ENCODE data around the gene FARS2. TPM values are rescaled to one million over a fixed set of nuclear protein-coding genes. Genes with fewer than 3 reads are reported as not detected.

The FARS2 gene
- total RNA-seq, 1 experiment from 2014 or later: 13.8 TPM

DNA sequence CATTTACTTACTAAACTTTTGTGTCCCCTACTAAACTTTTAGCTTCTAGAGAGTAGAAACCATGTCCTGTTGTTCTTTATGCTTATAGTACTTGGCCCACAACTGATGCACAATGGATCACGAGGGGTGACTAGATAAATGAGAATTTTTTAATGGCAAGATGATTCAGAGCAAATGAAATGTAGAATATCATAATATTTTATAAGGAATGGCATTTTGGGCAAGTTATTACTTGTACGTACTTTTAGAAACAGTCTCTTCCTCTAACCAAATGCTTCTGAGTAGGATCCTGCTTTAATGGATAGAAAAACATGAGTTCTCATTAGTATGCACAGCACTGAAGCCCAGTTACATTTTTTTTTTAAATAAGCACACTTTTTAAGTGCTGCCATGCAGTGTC is 409.1 kb downstream of the FARS2 start:
- H3K4me2 ChIP-seq (ENCODE audit: low read length): no peak overlapping the region
- TF ChIP-seq SIN3A (IDR thresholded peaks at IDR 0.05; ENCODE audit: low read depth): no peak
- TF ChIP-seq ZFX (IDR thresholded peaks at IDR 0.05): no peak
- TF ChIP-seq, protein P1, sequence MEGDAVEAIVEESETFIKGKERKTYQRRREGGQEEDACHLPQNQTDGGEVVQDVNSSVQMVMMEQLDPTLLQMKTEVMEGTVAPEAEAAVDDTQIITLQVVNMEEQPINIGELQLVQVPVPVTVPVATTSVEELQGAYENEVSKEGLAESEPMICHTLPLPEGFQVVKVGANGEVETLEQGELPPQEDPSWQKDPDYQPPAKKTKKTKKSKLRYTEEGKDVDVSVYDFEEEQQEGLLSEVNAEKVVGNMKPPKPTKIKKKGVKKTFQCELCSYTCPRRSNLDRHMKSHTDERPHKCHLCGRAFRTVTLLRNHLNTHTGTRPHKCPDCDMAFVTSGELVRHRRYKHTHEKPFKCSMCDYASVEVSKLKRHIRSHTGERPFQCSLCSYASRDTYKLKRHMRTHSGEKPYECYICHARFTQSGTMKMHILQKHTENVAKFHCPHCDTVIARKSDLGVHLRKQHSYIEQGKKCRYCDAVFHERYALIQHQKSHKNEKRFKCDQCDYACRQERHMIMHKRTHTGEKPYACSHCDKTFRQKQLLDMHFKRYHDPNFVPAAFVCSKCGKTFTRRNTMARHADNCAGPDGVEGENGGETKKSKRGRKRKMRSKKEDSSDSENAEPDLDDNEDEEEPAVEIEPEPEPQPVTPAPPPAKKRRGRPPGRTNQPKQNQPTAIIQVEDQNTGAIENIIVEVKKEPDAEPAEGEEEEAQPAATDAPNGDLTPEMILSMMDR (IDR thresholded peaks at IDR 0.05 in 2 of 3, conservative IDR thresholded peaks at IDR 0.05 in 1 of 3; ENCODE audit: borderline replicate concordance in 1 of 3, insufficient read depth in 1 of 3, low read depth in 2 of 3, low read length in 2 of 3): no peak
- no peak for TF ChIP-seq ELF1 (IDR thresholded peaks at IDR 0.05; ENCODE audit: borderline replicate concordance, low read depth)
- no peak for TF ChIP-seq RAD21 (IDR thresholded peaks at IDR 0.05; ENCODE audit: low read depth)
- TF ChIP-seq TCF7L2 (IDR thresholded peaks at IDR 0.05; ENCODE audit: borderline replicate concordance, extremely low read depth, insufficient read depth, insufficient read length): no peak
- no peak for TF ChIP-seq JUND (IDR thresholded peaks at IDR 0.05)
- no peak for TF ChIP-seq YY1 (IDR thresholded peaks at IDR 0.05; ENCODE audit: extremely low read depth, insufficient replicate concordance, low read depth, low read length)
- TF ChIP-seq, protein P2, sequence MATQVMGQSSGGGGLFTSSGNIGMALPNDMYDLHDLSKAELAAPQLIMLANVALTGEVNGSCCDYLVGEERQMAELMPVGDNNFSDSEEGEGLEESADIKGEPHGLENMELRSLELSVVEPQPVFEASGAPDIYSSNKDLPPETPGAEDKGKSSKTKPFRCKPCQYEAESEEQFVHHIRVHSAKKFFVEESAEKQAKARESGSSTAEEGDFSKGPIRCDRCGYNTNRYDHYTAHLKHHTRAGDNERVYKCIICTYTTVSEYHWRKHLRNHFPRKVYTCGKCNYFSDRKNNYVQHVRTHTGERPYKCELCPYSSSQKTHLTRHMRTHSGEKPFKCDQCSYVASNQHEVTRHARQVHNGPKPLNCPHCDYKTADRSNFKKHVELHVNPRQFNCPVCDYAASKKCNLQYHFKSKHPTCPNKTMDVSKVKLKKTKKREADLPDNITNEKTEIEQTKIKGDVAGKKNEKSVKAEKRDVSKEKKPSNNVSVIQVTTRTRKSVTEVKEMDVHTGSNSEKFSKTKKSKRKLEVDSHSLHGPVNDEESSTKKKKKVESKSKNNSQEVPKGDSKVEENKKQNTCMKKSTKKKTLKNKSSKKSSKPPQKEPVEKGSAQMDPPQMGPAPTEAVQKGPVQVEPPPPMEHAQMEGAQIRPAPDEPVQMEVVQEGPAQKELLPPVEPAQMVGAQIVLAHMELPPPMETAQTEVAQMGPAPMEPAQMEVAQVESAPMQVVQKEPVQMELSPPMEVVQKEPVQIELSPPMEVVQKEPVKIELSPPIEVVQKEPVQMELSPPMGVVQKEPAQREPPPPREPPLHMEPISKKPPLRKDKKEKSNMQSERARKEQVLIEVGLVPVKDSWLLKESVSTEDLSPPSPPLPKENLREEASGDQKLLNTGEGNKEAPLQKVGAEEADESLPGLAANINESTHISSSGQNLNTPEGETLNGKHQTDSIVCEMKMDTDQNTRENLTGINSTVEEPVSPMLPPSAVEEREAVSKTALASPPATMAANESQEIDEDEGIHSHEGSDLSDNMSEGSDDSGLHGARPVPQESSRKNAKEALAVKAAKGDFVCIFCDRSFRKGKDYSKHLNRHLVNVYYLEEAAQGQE (IDR thresholded peaks at IDR 0.05; ENCODE audit: low read depth): no peak
- no peak for TF ChIP-seq POLR2A (IDR thresholded peaks at IDR 0.05; ENCODE audit: borderline replicate concordance, extremely low read depth, insufficient read depth, insufficient read length)
- no peak for TF ChIP-seq SP1 (IDR thresholded peaks at IDR 0.05; ENCODE audit: low read depth)
- no peak for TF ChIP-seq POLR2AphosphoS5 (IDR thresholded peaks at IDR 0.05; ENCODE audit: low read depth, low read length)
- TF ChIP-seq FOSL1 (IDR thresholded peaks at IDR 0.05; ENCODE audit: low read depth): no peak
- TF ChIP-seq, protein P3, sequence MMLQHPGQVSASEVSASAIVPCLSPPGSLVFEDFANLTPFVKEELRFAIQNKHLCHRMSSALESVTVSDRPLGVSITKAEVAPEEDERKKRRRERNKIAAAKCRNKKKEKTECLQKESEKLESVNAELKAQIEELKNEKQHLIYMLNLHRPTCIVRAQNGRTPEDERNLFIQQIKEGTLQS (IDR thresholded peaks at IDR 0.05): no peak
- TF ChIP-seq ZNF274 (IDR thresholded peaks at IDR 0.05; ENCODE audit: low read depth, low read length): no peak
- no peak for TF ChIP-seq SRF (IDR thresholded peaks at IDR 0.05; ENCODE audit: low read depth)
- TF ChIP-seq, protein P4, sequence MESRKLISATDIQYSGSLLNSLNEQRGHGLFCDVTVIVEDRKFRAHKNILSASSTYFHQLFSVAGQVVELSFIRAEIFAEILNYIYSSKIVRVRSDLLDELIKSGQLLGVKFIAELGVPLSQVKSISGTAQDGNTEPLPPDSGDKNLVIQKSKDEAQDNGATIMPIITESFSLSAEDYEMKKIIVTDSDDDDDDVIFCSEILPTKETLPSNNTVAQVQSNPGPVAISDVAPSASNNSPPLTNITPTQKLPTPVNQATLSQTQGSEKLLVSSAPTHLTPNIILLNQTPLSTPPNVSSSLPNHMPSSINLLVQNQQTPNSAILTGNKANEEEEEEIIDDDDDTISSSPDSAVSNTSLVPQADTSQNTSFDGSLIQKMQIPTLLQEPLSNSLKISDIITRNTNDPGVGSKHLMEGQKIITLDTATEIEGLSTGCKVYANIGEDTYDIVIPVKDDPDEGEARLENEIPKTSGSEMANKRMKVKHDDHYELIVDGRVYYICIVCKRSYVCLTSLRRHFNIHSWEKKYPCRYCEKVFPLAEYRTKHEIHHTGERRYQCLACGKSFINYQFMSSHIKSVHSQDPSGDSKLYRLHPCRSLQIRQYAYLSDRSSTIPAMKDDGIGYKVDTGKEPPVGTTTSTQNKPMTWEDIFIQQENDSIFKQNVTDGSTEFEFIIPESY (IDR thresholded peaks at IDR 0.05; ENCODE audit: extremely low read depth, insufficient replicate concordance, low read length): no peak
- TF ChIP-seq, protein P5, sequence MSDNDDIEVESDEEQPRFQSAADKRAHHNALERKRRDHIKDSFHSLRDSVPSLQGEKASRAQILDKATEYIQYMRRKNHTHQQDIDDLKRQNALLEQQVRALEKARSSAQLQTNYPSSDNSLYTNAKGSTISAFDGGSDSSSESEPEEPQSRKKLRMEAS (IDR thresholded peaks at IDR 0.05): no peak
- TF ChIP-seq EZH2 (IDR thresholded peaks at IDR 0.05): no peak
- TF ChIP-seq CEBPB (IDR thresholded peaks at IDR 0.05; ENCODE audit: low read depth): no peak
- H3K9me3 ChIP-seq (ENCODE audit: control insufficient read depth in 1 of 2, insufficient read depth in 1 of 2, low read depth in 1 of 2, low read length in 2 of 2): no peaks in the 10 kb centered on the region
- BruUV-seq (replicated peaks): no TSS peak
- no peak overlapping the region for H3K4me3 ChIP-seq (replicated peaks in 1 of 2; ENCODE audit: low read depth in 1 of 2, low read length in 2 of 2)
- H3K27me3 ChIP-seq (ENCODE audit: insufficient read depth, low read length): no peaks in the 10 kb centered on the region
- 0 out of 2 replicates have a peak, but pooled peaks cover 4% of the 10 kb centered on the region for H4K20me1 ChIP-seq (ENCODE audit: insufficient read depth)
- DNase-seq (ENCODE audit: low read depth, low spot score) (no peak), ATAC-seq (no peak)
- H3K4me1 ChIP-seq (ENCODE audit: control insufficient read depth in 1 of 2, insufficient read depth in 2 of 2, low read length in 2 of 2): no peaks in the 10 kb centered on the region
- POLR2A ChIA-PET: no interaction called here
- no peaks in the 10 kb centered on the region for H3K79me2 ChIP-seq (ENCODE audit: insufficient read depth, low read length)
- CTCF ChIA-PET: interaction anchor here (2.0 kb wide), 1 partner anchor 199 kb away, joined by 10 read pairs; no protein-coding TSS in a partner anchor
- RAD21 ChIA-PET (ENCODE audit: low non-redundant PET in 1 of 2, low total read pairs in 2 of 2, uncharacterized antibody in 2 of 2, unreplicated experiment in 2 of 2): no interaction called here
- H3K9me2 ChIP-seq (ENCODE audit: insufficient read depth): no peaks in the 10 kb centered on the region
- intact Hi-C loops (cut with micrococcal nuclease): no loop called here
- H3K27ac ChIP-seq (ENCODE audit: low read depth, low read length): no peak overlapping the region
- H3K36me3 ChIP-seq (ENCODE audit: control insufficient read depth in 1 of 2, insufficient read depth in 2 of 2, low read length in 2 of 2): no peaks in the 10 kb centered on the region
- H3K9ac ChIP-seq (ENCODE audit: low read length): no peak overlapping the region
- no peak overlapping the region for H2AFZ ChIP-seq (ENCODE audit: low read depth, low read length, poor library complexity, severe bottlenecking)

All from HCT116 (cell line).